ENCODE results near the gene PTK7.

DNA sequence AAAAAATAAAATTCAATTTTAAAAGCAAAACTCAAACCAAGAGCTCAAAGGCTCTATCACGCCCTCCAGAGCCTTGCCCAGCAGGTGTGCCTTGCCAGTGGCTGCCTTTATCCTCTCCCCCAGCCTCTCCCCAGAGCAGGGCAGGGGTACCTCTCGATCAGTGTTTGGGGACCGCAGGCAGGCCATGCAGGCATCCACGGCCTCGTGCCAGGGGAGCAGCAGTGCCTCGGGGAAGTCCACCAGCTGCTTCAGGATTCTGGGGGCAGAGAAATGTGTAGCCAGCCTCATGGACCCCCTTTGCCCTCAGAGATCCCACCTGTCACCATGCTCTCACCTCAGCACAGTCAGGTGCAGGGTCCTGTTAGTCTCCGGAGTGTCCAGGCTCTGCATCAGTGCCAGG, 28.1 kb upstream of the PTK7 start:
- TF ChIP-seq, protein P1, sequence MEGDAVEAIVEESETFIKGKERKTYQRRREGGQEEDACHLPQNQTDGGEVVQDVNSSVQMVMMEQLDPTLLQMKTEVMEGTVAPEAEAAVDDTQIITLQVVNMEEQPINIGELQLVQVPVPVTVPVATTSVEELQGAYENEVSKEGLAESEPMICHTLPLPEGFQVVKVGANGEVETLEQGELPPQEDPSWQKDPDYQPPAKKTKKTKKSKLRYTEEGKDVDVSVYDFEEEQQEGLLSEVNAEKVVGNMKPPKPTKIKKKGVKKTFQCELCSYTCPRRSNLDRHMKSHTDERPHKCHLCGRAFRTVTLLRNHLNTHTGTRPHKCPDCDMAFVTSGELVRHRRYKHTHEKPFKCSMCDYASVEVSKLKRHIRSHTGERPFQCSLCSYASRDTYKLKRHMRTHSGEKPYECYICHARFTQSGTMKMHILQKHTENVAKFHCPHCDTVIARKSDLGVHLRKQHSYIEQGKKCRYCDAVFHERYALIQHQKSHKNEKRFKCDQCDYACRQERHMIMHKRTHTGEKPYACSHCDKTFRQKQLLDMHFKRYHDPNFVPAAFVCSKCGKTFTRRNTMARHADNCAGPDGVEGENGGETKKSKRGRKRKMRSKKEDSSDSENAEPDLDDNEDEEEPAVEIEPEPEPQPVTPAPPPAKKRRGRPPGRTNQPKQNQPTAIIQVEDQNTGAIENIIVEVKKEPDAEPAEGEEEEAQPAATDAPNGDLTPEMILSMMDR (IDR thresholded peaks at IDR 0.05) = no peak
- TF ChIP-seq POLR2A (IDR thresholded peaks at IDR 0.05) = no peak

All from Peyer's patch (tissue), 4 donors.